HepG2 (cell line): Measurements from ENCODE around the gene MED22. TPM values are rescaled to one million over a fixed set of nuclear protein-coding genes. Genes with fewer than 3 reads are reported as not detected.

ENCODE experiments used
- ATF3 ChIP-seq: sonication (generic); formaldehyde crosslinking; IDR thresholded peaks from 2 replicates; pipeline ENCODE4 v1.4.0; 2020; ENCODE audit warnings: missing genetic modification reagents
- GFI1 ChIP-seq: sonication (generic); formaldehyde crosslinking; IDR thresholded peaks from 2 replicates; pipeline ENCODE4 v1.5.0; 2020; ENCODE audit warnings: missing genetic modification reagents, mild to moderate bottlenecking, borderline replicate concordance
- GPBP1L1 ChIP-seq: sonication (generic); formaldehyde crosslinking; IDR thresholded peaks from 2 replicates; pipeline ENCODE4 v1.5.0; 2020; ENCODE audit warnings: mild to moderate bottlenecking, missing genetic modification reagents
- MTERF4 ChIP-seq: sonication (generic); formaldehyde crosslinking; IDR thresholded peaks from 2 replicates; pipeline ENCODE4 v1.8.0; 2023; ENCODE audit warnings: mild to moderate bottlenecking, missing genetic modification reagents
- NFE2L1 ChIP-seq: sonication (generic); formaldehyde crosslinking; IDR thresholded peaks from 2 replicates; pipeline ENCODE4 v1.4.0; 2020; ENCODE audit warnings: missing genetic modification reagents, mild to moderate bottlenecking, borderline replicate concordance
- PRDM4 ChIP-seq: sonication (generic); formaldehyde crosslinking; IDR thresholded peaks from 2 replicates; pipeline ENCODE4 v1.9.0; 2021; ENCODE audit warnings: missing genetic modification reagents, borderline replicate concordance
- SRY ChIP-seq: sonication (generic); formaldehyde crosslinking; IDR thresholded peaks from 2 replicates; pipeline ENCODE4 v1.8.0; 2022; ENCODE audit warnings: mild to moderate bottlenecking, missing genetic modification reagents
- ZC3H13 ChIP-seq: sonication (generic); formaldehyde crosslinking; IDR thresholded peaks from 2 replicates; pipeline ENCODE4 v1.8.1; 2023; ENCODE audit warnings: mild to moderate bottlenecking, missing genetic modification reagents, moderate library complexity
- ZNF263 ChIP-seq: sonication (generic); formaldehyde crosslinking; IDR thresholded peaks from 2 replicates; pipeline ENCODE4 v1.4.0; 2020; ENCODE audit warnings: missing genetic modification reagents
- ZNF674 ChIP-seq: sonication (generic); formaldehyde crosslinking; IDR thresholded peaks from 2 replicates; pipeline ENCODE4 v1.5.0; 2020; ENCODE audit warnings: low read depth, mild to moderate bottlenecking, missing genetic modification reagents
- polyA plus RNA-seq, 8 experiments: library from polyadenylated mRNA; depleted of rRNA in 3 of 8; stranded (reverse) in 7 of 8; unstranded in 1 of 8; fragments of >200 nt; fragmentation: Illumina TruSeq in 4 of 8; extraction: Trizol in 4 of 8; gene quantifications; 2 replicates each; pipeline versions ENCODE4 v1.2.1 to v1.2.3, GENCODE V29; 2011 to 2016; ENCODE audit warnings: low read depth in 4 of 8, missing spikeins in 1 of 8, mixed read lengths in 1 of 8; ENCODE audit not compliant: insufficient read depth in 1 of 8
- total RNA-seq, 5 experiments: library from RNA; depleted of rRNA; stranded (reverse); fragments of >200 nt; fragmentation: Illumina TruSeq; extraction: Trizol; gene quantifications; 2 replicates each; pipeline ENCODE4 v1.2.3, GENCODE V29; 2016; ENCODE audit warnings: low read depth in 1 of 5
- TF ChIP-seq, protein P1 (sequence below): sonication (generic); formaldehyde crosslinking; IDR thresholded peaks from 2 replicates; pipeline ENCODE4 v1.5.0; 2020; ENCODE audit warnings: missing genetic modification reagents
- TF ChIP-seq, protein P2 (sequence below): sonication (generic); formaldehyde crosslinking; IDR thresholded peaks from 2 replicates; pipeline ENCODE4 v1.4.0; 2020; ENCODE audit warnings: missing genetic modification reagents
- TF ChIP-seq, protein P3 (sequence below): sonication (generic); formaldehyde crosslinking; IDR thresholded peaks from 2 replicates; pipeline ENCODE4 v1.4.0; 2020; ENCODE audit warnings: mild to moderate bottlenecking, missing genetic modification reagents
- TF ChIP-seq, protein P4 (sequence below): sonication (generic); formaldehyde crosslinking; IDR thresholded peaks from 2 replicates; pipeline ENCODE4 v1.4.0; 2020; ENCODE audit warnings: missing genetic modification reagents, low read depth, mild to moderate bottlenecking, borderline replicate concordance

Gene MED22
- total and polyA plus RNA-seq, 2 of the 13 experiments (the other 11 are each of a cell fraction or from before 2014, with no cell fraction given) = 15.8 to 22.1 TPM

DNA sequence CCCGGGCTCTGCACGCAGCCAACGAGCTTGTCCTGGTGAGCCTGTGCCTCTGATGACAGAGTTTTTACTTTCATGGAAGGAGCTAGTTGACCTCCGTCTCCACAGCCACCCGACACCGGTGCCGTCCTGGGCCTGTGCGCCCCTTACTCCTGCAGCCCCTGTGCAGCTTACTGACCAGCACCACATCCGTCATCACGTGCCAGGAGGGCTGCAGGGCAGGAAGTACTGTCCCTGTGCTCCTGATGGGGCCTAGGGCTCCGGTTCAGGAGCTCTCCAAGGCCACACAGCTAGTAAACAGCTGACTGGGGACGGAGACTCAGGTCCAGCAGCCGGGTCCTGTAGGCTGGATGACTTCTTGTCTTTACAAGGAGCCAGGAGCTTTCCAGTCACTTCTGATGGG lies 38.4 kb upstream of the MED22 start (continued):
- TF ChIP-seq, protein P1, sequence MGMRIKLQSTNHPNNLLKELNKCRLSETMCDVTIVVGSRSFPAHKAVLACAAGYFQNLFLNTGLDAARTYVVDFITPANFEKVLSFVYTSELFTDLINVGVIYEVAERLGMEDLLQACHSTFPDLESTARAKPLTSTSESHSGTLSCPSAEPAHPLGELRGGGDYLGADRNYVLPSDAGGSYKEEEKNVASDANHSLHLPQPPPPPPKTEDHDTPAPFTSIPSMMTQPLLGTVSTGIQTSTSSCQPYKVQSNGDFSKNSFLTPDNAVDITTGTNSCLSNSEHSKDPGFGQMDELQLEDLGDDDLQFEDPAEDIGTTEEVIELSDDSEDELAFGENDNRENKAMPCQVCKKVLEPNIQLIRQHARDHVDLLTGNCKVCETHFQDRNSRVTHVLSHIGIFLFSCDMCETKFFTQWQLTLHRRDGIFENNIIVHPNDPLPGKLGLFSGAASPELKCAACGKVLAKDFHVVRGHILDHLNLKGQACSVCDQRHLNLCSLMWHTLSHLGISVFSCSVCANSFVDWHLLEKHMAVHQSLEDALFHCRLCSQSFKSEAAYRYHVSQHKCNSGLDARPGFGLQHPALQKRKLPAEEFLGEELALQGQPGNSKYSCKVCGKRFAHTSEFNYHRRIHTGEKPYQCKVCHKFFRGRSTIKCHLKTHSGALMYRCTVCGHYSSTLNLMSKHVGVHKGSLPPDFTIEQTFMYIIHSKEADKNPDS (CRISPR knock-in tag) = no peak
- no peak for TF ChIP-seq ZNF674 (CRISPR knock-in tag)
- TF ChIP-seq NFE2L1 (CRISPR knock-in tag) = no peak
- TF ChIP-seq, protein P2, sequence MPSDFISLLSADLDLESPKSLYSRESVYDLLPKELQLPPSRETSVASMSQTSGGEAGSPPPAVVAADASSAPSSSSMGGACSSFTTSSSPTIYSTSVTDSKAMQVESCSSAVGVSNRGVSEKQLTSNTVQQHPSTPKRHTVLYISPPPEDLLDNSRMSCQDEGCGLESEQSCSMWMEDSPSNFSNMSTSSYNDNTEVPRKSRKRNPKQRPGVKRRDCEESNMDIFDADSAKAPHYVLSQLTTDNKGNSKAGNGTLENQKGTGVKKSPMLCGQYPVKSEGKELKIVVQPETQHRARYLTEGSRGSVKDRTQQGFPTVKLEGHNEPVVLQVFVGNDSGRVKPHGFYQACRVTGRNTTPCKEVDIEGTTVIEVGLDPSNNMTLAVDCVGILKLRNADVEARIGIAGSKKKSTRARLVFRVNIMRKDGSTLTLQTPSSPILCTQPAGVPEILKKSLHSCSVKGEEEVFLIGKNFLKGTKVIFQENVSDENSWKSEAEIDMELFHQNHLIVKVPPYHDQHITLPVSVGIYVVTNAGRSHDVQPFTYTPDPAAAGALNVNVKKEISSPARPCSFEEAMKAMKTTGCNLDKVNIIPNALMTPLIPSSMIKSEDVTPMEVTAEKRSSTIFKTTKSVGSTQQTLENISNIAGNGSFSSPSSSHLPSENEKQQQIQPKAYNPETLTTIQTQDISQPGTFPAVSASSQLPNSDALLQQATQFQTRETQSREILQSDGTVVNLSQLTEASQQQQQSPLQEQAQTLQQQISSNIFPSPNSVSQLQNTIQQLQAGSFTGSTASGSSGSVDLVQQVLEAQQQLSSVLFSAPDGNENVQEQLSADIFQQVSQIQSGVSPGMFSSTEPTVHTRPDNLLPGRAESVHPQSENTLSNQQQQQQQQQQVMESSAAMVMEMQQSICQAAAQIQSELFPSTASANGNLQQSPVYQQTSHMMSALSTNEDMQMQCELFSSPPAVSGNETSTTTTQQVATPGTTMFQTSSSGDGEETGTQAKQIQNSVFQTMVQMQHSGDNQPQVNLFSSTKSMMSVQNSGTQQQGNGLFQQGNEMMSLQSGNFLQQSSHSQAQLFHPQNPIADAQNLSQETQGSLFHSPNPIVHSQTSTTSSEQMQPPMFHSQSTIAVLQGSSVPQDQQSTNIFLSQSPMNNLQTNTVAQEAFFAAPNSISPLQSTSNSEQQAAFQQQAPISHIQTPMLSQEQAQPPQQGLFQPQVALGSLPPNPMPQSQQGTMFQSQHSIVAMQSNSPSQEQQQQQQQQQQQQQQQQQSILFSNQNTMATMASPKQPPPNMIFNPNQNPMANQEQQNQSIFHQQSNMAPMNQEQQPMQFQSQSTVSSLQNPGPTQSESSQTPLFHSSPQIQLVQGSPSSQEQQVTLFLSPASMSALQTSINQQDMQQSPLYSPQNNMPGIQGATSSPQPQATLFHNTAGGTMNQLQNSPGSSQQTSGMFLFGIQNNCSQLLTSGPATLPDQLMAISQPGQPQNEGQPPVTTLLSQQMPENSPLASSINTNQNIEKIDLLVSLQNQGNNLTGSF (CRISPR knock-in tag) = no peak
- no peak for TF ChIP-seq ZNF263 (CRISPR knock-in tag)
- TF ChIP-seq, protein P3, sequence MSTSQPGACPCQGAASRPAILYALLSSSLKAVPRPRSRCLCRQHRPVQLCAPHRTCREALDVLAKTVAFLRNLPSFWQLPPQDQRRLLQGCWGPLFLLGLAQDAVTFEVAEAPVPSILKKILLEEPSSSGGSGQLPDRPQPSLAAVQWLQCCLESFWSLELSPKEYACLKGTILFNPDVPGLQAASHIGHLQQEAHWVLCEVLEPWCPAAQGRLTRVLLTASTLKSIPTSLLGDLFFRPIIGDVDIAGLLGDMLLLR (CRISPR knock-in tag) = no peak
- TF ChIP-seq GFI1 (CRISPR knock-in tag) = no peak
- 0 out of 2 replicates have a peak, but pooled peaks have one; percentile 53 for TF ChIP-seq SRY (CRISPR knock-in tag)
- TF ChIP-seq GPBP1L1 (CRISPR knock-in tag) = no peak
- TF ChIP-seq ZC3H13 (CRISPR knock-in tag) = no peak
- TF ChIP-seq ATF3 (CRISPR knock-in tag) = no peak
- 0 out of 2 replicates have a peak, but pooled peaks have one; percentile 47 for TF ChIP-seq MTERF4 (CRISPR knock-in tag)
- TF ChIP-seq, protein P4, sequence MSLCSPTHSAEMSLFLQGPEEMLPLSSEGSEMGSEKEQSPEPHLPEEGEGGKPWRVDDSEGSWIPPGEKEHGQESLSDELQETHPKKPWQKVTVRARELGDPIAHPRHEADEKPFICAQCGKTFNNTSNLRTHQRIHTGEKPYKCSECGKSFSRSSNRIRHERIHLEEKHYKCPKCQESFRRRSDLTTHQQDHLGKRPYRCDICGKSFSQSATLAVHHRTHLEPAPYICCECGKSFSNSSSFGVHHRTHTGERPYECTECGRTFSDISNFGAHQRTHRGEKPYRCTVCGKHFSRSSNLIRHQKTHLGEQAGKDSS = peak; percentile 41; the same call in 1 of the 2 replicates
- no peak for TF ChIP-seq PRDM4
